GM08714 (cell line): ENCODE measurements around the gene ZNF784.

Experiments
- H3K4me3 ChIP-seq: fragments of 200-500 bp; sonication (Bioruptor generic); 2 replicates; pipeline ENCODE4 v1.5.1; 2014; ENCODE audit warnings: mild to moderate bottlenecking, low read length, inconsistent platforms
- ZNF274 ChIP-seq: IDR thresholded peaks from 2 replicates; pipeline ENCODE4 v1.6.1; 2012; ENCODE audit warnings: mild to moderate bottlenecking, low read depth, low read length

ZNF784 gene

GRCh38 chr19:55623130-55623529, 1.2 kb downstream of the ZNF784 start:
- TF ChIP-seq ZNF274: no peak
- H3K4me3 ChIP-seq: no peak overlapping the region

- H3K4me3 ChIP-seq: no peak overlapping the region
- TF ChIP-seq ZNF274: no peak
Measured at GRCh38 chr19:55622242-55622969, 2.0 kb downstream of the ZNF784 start.

- H3K4me3 ChIP-seq: no peak overlapping the region
- TF ChIP-seq ZNF274: no peak
Measured at GRCh38 chr19:55621673-55622231, 2.6 kb downstream of the ZNF784 start.

GRCh38 chr19:55621205-55621672, 3.1 kb downstream of the ZNF784 start:
- no peak for TF ChIP-seq ZNF274
- H3K4me3 ChIP-seq: no peak overlapping the region

- TF ChIP-seq ZNF274: no peak
- H3K4me3 ChIP-seq: no peak overlapping the region
Measured at GRCh38 chr19:55620410-55621204, 3.8 kb downstream of the ZNF784 start.

GRCh38 chr19:55619286-55619685, 5.1 kb downstream of the ZNF784 start:
- no peak overlapping the region for H3K4me3 ChIP-seq
- no peak for TF ChIP-seq ZNF274

- H3K4me3 ChIP-seq: no peak overlapping the region
- no peak for TF ChIP-seq ZNF274
Measured at GRCh38 chr19:55618426-55618825, 5.9 kb downstream of the ZNF784 start.

GRCh38 chr19:55617426-55617825, 6.9 kb downstream of the ZNF784 start:
- H3K4me3 ChIP-seq: no peak overlapping the region
- TF ChIP-seq ZNF274: no peak

- TF ChIP-seq ZNF274: no peak
- H3K4me3 ChIP-seq: no peak overlapping the region
Measured at GRCh38 chr19:55616395-55616875, 7.9 kb downstream of the ZNF784 start.

- no peak overlapping the region for H3K4me3 ChIP-seq
- no peak for TF ChIP-seq ZNF274
Measured at GRCh38 chr19:55615543-55616394, 8.6 kb downstream of the ZNF784 start.

- no peak for TF ChIP-seq ZNF274
- H3K4me3 ChIP-seq: no peak overlapping the region
Measured at GRCh38 chr19:55614711-55615542, 9.4 kb downstream of the ZNF784 start.

GRCh38 chr19:55613930-55614710, 10.2 kb downstream of the ZNF784 start:
- TF ChIP-seq ZNF274: no peak

More at GRCh38 chr19:55613930-55614710, 10.2 kb downstream of the ZNF784 start:
- H3K4me3 ChIP-seq: no peak overlapping the region
